Measurements from ENCODE around the gene STK32C.

Gene STK32C

DNA sequence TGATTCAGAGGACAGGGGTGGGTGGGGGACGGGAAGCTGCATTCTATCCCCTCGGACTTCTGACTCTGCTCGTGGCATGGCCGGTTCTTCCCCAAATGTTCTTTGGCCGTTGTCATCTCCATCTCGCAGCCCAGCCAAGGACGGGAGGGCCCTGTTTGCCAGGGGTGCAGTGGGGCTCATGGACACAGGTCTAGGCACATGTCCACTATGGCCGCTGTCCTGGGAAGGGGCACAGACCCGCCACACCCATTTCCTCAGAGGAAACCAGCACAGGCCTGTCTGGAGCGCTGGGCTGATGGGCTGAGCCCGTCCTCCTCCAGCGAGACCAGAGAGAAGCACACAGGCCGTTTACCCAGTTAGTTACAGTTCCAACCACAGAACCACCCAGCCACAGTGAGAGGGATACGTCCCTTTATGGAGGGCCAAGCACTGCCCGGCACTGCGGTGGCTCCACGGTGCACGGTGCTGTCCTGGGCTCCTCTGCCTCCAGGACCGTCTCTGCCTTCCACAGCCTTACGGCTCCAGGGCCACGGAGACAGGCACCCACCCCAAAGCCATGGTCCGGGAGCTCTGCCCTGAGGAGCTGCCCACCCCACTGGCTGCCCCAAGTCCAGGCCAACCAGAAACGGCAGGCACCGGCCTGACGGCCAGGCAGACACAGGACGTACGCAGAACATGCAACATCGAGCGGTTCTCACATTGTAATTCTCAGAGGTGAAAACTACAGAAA, 100.8 kb downstream of the STK32C start:
- no peak for DNase-seq

DNA sequence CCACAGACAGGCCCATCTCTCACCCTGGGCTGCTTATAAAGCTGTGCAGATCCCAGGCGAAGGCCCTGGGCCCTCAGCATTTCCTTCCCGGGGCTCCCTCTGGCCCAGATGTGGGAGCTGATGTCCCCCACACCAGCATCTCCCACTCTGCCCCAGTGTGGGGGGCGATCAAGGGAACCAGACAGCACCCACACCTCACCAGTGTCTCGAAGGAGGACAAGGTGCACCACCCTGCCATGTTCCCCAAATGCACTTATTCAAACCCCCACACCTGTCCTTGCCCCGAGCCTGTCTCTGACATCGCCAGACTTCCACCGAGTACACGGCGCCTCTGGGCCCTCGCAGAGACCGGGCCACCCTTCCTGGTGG, 101.4 kb downstream of the STK32C start:
- no peak for DNase-seq

DNA sequence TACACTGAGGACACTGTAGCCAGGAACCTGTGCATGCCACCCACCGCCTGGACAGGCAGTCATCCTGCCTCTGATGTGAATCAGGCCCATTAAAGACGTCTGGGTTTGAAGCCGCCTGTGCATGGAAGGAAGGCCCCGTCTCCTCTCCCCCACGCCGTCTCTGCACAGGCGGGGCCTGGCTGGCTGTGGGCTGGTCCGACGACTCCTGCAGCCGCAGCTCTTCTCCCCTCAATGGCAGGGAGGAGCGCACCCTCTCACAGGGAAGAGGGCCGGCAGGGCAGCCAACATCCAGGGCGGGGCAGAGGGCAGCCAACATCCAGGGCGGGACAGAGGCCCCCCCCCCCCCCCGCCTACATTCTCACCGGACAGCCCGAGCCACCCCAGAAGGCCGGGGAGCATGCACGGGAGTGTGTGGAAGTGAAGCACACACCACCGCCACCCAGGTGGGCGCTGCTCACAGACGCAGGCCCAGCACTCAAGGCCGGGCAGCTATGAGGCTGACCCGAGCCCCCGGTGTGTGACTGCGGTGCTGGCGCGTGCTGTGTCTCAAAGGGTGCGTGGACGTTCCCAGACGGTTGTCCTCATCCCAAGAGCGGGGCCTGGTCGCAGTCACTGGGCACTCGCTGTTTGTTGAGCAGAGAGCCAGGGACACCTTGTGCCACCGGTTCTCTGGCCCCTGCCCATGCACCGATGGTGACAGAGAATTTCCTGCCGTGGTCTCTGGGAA, 101.9 kb downstream of the STK32C start:
- no peak for DNase-seq

DNA sequence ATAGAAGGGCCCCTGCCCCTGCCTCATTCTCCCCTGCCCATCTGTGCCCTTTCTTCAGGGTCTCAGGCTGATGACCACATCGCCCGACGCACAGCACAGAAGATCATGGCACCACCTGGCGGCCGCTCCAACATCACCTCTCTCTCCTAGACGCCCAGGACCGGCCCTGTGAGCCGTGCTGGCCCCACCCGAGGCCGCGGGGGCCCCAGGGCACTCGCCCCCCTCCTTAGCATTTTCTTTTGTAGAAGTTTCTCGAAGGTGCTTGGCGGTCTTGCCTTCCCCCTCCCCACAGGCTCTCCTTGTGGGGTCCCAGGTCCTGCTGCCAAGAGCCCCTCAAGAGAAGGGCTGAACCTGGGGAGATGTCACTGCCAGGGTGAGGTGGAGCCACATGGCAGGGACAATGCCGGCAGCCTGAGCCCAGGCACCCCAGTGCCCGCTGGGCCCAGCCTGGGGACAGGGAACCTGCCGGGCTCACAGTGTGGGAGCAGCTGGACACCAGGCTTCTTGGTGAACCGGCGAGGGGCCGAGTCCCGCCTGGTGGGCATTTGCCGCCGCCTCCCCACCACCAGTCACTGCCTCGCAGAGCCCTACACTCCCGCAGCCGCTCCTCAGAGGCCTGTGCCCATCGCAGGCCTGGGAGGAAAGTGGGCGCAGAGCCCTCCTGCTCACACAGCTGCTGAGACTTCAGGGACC, 102.8 kb downstream of the STK32C start:
- no peak for DNase-seq

DNA sequence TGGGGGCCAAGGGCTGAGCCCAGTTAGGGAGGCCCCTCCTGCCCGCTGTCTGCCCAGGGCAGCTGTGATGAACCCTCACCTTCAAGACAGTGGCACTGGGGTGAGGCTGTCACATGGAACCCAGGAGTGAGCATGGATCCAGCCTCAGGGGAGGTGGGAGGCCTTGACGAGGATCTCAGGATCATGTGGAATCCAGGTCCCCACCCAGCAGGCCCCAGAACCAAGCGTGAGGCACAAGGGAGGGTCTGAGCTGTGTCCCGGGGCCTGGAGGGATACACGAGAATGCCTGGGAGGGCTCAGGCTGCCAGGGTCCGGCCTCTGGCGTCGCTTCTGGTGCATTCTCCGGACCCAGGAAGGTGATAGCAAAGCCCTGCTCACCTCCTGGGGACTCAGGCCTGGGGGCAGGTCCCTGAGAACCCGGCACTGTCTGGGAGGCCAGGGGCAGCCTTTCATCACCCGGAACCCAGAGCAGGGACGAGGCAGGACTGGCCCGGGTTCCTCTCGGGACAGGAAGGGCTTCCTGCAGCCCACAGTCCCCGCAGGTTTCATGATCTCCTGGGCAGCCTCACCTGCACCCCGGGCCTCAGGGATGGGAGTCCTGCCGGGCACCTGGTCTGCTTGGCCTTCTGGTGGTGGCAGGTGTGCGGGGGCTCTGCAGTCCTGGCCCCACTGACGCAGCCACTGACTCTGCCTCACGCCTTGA, 103.5 kb downstream of the STK32C start:
- no peak for DNase-seq

DNA sequence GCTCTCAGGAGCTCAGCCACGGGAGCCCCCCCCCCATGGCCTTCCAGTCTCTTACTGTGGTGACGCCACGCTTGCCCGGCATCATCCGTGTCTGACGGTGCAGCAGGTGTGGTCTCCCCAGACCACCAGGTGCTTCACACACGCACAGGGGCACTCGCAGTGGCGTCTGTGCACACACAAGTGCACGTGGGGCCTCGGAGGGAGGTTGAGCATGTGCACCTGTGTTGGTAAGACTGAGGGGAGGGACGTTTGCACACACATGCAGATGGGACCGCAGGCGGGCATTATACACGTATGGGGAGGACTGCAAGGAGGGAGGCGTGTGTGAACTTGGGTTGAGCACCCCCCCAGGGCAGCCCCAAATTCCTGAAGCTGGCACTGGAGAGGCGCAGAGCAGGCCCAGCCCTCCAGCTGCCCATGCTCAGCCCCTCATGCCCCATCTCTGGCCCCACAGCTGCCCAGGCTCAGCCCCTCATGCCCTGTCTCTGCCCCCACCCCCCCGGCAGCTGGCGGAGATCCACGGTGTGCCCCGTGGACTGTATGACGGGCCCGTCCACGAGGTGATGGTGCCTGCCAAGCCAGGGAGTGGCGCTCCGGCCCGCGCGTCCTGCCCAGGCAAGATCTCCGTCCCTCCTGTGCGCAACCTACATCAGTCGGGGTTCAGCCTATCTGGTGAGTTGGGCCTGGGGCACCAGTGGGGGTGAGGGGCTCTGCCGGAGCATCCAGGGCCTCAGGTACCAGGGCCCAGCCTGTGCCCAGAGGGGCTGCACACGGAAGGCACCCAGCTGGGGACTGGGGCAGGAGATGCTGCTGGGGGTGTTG, 104.3 kb downstream of the STK32C start:
- DNase-seq, result no peak

DNA sequence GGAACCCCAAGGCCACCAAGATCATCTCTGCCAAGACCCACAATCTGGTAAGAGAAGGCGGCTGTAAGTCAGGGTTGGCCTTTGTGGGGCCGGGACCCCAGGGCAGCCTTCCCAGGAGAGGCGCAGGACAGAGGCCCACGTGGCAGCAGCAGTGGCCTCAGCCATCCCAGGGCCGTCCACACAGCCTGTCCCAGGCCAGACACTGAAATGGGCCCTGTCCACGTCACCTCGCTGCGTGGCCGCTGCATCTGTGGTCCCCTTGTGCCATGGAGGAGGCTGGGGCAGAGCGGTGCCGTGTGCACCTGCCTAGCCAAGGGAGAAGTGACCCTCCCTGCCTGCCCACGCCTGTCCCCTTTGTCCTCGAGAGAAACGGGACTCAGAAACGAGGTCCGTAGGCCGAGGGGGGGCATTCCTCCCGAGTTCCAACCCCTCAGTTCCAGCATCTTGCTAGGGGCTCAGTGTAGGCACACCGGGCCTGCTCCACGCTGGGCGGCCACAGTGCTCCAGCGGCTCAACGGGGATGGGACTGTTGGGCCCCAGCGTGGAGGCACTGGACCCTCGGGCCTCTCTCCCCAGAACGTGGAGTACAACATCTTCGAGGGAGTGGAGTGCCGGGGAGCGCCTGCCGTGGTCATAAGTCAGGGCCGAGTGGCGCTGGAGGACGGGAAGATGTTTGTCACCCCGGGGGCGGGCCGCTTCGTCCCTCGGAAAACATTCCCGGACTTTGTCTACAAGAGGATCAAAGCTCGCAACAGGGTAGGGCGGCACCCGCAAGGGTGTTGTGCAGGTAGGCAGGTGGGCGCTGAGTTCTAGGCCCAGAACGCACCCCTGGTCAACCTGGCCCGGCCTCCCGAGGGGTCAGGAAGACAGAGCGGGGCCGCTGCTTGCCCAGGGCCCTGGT, 105.4 kb downstream of the STK32C start:
- DNase-seq, result no peak

DNA sequence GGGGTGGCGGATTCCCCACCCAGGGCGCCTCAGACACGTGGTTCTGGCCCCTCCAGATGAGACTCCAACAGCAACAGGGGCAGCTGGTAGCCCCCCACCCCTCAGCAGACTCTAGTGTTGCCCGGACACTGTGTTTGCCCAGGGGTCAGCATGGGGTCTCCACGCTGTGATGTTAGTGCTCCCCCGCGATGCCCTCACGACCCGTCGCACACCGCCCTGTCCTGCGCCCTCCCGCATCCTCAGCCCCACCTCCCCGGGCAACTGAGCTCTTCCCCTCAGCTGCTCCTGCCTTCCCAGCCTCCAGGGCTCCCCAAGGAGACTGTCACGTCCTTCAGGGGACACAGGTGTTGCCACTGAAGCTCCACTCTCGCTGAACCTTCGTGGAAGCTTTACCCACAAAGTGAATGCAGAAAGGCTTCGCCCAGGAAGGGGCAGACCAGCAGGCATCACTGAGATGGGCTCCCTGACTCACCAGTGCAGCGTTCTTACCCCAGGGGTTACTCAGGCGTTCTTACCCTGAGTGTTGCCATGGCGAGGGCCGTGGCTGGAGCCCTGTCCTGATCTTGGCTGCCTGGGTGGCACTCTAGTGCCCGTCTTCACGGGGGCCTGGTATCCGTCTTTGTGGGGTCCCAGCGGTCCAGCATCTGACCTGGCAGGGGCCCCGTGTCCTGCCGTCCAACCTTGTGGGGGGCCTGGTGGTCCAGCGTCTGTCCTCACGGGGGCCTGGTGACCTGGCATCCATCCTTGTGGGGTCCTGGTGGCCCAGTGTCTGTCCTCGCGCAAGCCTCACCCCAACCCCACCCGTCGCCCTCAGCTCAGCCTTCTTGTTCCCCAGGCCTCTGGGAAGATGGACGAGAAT, 106.4 kb downstream of the STK32C start:
- no peak for DNase-seq

DNA sequence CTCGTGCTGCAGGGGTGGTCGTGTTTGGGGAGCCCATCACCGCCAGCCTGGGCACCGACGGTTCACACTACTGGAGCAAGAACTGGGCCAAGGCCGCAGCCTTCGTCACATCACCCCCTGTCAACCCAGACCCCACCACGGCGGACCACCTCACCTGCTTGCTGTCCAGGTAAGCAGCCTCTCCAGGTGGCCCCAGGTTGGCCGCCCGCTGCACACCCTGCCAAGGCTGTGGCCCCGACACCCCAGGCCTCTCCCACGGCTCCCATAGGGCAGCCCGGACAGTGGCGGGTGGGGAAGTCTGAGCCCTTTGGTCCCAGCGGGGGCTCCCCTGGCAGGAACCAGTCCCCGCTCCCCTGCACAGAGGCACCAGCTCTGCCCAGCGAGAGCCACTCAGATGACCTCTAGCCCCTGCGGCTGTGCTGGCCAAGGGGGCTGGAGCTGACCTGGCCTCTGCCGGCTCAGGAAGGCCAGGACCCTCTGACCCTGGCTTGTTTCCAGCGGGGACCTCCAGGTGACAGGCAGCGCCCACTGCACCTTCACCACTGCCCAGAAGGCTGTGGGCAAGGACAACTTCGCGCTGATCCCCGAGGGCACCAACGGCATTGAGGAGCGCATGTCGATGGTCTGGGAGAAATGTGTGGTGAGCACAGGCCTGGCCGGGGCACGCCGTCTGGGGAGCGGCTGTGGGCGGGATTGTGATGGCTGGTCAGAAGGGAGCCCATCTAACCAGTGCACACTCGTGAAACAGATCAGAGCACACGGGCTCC, 107.2 kb downstream of the STK32C start:
- DNase-seq, result no peak

DNA sequence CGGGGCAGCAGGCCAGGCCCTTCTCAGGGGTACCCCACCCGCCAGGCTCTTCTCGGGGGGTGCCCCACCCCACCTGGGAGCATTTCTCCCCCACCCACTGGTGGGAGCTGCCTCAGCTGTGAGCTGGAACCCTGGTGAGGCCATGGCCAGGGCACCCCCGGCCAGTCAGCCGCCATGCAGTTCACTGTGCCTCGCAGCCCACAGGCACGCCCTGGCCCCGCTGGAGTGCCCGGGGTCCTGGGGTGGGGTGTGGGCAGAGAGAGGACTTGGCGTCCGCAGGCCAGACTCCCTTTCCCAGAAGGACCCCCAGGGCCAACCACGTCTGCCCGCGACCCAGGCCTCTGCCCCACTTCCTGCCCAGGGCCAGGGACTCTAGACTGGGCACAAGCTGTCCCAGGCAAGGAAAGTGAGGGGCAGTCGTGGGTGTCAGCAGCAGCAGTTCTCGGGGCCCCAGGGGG, 107.9 kb downstream of the STK32C start:
- DNase-seq, result no peak

DNA sequence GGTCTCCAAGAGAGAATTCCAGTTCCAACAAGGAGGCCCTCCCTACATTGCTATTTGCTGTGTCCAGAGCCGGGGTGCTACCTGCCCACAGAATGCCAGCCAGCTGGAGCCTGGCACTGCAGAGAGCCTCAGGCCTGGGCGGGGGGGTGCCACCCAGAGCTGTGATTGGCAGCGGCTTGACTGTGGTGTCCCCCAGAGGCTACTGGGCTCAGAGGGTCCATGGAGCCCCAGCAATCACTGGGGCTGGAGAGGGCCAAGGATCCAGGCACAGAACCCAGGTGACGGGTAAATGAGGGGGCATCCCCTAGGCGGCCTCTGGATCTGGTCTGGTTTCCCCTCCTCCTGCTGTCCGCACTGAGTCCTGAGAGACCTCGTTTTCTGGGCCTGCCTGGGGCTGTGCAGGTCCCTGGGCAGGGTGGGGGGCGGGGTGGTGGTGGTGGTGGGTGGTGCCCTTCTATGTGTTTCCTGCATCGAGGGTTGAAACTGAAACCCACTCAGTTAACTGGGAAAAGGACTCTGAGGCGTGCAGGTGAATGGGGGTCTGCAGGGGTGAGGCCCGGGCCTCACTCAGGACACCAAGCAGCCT, 108.4 kb downstream of the STK32C start:
- DNase-seq, result no peak

DNA sequence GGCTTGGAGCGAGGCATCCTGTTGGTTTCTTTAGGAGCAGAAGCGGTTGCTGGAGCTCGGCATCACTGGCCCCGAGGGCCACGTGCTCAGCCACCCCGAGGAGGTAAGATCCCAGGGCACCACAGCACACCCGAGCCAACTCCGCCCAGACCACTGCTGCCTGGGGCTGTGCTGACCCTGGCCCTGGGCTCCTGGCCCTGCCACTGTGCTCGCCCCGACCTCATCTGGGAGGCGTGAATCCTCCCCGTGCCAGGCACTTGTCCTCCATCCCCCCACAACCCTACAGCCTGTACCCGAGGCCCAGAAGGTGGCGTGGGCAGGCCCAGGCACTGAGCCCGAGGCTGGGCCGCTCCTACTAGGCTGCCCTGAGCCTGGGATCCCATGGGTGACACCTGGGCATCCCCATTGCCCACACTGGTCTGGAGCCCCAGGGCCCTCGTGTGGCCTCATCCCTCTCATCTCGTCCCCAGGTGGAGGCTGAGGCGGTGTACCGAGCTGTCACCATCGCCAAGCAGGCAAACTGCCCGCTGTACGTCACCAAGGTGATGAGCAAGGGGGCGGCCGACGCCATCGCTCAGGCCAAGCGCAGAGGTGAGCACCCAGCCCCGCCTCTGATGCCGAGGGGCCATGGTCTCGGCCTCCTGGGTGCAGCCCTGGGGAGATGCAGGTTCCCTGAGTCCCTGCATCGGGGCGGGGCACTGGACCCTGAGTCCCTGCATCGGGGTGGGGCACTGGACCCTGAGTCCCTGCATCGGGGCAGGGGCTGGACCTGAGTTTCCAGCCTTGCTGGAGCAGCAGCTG, 109.2 kb downstream of the STK32C start:
- no peak for DNase-seq

DNA sequence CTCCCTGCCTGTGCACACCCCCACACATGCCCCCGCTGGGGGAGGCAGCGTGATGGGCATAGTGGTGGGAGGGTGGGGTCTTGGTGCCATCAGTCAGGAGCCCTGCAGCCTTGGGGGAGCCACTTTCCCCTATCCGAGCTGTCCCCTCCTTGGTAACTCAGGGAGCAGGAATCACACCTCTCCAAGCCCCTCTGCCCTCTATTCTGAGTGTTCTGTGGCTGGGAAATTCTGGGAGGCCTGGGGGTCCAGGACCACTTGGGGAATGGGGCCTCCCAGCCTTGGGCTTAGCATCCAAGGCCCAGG, 109.7 kb downstream of the STK32C start:
- DNase-seq, result no peak

DNA sequence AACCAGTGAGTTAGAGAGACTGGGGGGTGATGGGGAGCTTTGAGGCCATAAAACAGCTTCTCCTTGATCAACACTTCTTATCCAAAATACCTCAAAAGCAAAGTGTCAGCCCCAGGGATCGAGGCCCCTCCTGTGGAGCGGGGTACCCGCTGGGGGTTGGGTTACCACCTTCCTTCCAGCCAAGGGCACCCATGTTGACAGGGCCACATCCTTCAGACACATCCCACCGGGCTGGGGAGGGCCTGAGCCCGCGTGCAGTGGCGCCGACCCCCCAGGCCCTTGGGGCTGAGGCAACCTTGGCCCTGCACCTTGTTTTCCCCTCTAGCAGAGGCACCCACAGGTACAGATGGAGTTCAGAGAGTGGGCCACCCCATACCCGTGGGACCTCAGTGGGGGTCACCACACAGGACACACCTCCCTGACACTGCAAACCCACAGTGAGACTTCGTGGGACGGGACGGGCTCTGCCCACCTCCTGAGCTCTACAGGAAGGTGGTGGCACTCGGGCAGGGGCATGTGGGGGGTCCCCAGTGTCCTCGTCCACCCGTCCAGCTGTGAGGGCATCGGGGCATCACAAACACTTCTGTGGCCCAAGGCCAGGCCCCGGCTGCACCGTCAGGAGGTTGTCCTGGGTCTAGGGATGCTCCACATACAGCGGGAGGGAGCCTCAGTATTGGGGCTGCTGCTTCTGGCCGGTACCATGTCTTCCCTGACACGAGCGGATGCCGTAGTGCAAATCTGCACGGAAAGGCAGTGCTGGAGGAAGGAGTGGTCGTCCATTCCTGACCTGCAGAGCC, 110.3 kb downstream of the STK32C start:
- no peak for DNase-seq

DNA sequence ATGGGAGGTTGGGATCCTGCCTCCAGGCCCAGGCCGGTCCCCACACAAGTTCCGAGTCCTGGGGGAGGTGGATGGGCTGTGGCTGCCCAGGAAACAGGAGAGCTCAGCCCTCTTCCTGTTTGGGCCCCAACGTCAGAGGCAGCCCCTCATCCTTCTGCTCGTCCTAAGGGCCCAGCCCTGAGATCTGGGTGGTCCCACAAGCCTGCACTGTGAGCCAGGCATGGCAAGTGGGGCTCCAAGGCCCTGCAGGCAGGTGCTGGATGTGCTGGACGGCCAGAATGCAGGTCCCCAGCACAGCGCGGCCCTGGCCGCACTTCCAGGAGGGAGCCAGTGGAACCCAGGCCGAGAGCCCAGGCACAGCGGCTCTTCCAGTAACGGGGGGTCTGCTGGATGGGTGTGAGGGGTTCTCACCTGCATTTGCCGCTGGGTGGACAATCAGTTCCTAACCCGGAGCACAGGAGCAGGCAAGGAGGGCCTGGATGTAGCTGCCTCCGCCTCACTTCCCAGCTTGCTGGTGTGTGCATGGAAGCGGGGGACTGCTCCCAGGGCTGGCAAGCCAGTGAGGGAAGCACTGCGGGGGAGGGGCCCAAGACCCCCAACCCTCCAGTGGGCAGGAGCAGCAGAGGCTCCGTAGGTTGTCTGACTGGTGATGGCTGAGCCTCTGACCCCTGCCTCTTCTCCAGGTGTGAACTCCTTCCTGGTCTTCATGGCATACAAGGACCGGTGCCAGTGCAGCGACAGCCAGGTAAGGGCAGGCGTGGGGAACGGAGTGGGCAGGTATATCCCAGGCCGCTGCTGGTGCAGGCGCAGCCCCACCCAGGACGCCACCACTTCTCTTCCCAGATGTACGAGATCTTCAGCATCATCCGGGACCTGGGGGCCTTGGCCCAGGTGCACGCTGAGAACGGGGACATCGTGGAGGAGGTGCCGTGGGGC, 111.3 kb downstream of the STK32C start:
- DNase-seq, result no peak

DNA sequence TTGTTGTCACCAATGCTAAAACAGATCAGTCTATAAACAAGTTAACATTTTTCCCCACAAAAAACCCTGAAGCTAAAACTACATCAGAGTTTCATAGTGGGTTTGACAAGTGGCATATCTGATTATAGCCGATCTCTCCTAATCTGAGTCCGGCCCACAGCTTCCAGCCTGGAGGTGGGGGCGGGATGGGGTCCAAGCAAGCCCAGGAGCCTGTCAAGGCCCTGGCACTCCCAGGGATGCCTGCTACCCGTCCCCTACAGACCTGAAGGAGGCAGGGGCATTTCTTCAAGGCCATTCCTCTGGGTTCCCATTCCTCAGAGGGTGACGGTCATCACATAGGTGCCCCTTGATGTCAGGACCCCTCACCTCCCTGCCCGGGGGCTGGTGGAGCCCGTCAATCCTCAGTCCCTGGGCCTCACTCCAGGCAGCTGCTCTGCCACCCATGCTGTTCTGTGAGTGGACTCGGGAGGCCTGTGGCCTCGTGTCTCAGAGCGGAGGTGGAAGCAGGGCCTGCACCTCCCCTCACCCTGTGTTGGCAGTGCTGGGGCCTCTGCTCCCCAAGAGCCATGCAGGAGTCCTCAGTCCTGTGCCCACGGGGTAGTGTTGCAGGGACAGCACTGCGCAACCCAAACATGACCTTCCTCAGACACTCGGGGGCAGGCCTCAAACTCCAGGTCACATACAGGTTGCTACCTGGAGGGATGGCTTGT, 112.2 kb downstream of the STK32C start:
- no peak for DNase-seq

All from effector CD4-positive, alpha-beta T cell (primary cell).